VCaP (cell line): Measurements from ENCODE around the gene ABCA13.

Experiments
- H3K27ac ChIP-seq: fragments of 450-650 bp; 2 replicates; pipeline ENCODE4 v1.5.1; 2017
- CTCF ChIP-seq: fragments of 450-650 bp; conservative IDR thresholded peaks from 2 replicates; pipeline ENCODE4 v1.5.1; 2017; ENCODE audit warnings: mild to moderate bottlenecking, moderate library complexity

Gene ABCA13

GRCh38 chr7:48171202-48171601 is at the start of gene ABCA13:
Gene ABCA13, plus strand, starts transcription at chr7:48171458. Its CDS starts 26 bp downstream, at chr7:48171484.
- TF ChIP-seq CTCF, result no peak
- H3K27ac ChIP-seq, result no peak within 1 kb of the TSS

DNA sequence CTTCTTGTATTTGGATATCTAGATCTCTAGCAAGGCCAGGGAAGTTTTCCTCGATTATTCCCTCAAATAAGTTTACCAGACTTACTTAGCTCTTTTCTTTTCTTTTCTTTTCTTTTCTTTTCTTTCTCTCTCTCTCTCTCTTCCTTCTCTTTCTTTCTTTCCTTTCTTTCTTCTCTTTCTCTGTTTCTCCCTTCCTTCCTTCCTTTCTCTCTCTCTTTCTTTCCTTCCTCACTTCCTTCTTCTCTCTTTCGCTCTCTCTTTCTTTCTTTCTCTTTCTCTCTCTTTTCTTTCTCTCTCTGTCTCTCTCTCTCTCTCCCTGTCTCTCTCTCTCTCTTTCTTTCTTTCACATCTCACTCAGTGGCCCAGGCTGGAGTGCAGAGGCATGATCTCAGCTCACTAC is 45.2 kb upstream of the ABCA13 start:
- TF ChIP-seq CTCF, result no peak
- no peak overlapping the region for H3K27ac ChIP-seq

- TF ChIP-seq CTCF, result no peak
- H3K27ac ChIP-seq, result no peak overlapping the region
These were observed 40.6 kb upstream of the ABCA13 start for GRCh38 chr7:48130658-48131108.

GRCh38 chr7:48132792-48133191 is 38.5 kb upstream of the ABCA13 start:
- TF ChIP-seq CTCF, result no peak
- no peak overlapping the region for H3K27ac ChIP-seq

DNA sequence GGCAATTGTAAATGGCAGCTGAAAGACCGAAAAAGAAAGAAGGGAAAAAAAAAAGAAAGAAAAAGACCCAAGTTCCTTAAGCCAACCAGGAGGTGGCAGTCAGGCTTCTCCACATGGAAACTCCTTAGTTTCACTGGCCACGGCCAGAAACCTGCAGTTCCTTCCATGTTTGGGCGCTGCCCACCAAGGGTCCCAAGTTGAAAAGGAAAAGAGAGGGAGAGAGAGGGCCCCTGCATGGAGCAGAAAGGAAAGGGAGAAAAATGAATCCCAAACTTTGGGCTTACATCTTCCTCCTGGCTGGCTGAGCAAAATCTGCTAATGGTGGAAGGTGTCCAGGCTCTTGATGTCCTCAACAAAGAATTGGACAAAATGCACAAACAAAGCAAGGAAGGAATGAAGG is 31.8 kb upstream of the ABCA13 start:
- TF ChIP-seq CTCF, result no peak
- peak overlapping the region; percentile 3; the same call in 1 of the 2 replicates for H3K27ac ChIP-seq

DNA sequence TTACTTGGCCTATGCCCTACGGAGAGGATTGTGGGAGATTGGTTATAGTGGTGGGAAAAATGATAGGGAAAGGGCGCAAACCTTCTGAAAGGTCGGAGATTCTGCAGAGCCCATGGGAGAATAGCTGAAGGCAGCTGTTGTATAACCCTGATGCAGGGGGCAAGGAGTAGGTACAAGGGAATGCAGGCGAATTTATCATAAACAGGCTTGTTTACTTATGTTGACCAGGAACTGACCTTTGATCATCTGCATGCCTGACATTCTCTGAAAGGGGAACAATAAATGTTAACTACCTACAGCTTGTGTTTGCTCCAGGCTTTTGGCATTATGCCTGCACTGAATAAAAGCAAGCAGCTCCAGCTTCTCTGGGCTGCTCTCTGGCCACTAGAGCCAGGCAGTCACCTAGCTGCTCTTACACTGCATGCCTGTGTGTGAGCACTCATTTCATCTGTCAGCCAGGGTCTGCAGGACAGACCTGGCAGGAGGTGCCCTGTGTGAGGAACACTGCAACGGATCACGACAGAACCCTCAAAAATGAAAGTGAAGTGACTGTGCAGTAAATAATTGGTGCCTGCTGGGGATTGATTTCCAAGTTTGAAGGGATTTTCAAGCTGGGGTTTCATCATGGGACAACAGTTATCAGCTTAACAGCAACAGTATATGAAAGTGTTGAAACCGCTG is 31.1 kb upstream of the ABCA13 start:
- H3K27ac ChIP-seq, result peak overlapping the region; percentile 18; the same call in 1 of the 2 replicates
- no peak for TF ChIP-seq CTCF

DNA sequence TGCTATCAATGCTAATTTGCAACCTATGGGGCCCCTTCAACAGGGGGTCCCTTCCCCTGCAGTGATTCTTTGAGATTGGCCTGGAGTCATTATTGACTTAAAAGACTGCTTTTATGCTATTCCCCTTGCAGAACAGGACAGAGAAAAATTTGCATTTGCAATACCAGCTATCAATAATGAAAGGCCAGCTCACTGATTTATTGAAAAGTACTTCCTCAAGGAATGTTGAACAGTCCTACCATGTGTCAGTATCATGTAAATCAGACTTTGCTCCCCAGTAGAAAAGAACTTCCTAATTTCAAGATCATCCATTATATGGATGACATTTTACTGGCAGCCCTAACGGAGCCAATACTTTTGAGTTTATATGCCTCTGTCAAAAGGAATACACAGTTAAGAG is 29.7 kb upstream of the ABCA13 start:
- no peak for TF ChIP-seq CTCF
- no peak overlapping the region for H3K27ac ChIP-seq
